IPS-NIHi7 (cell line): ENCODE measurements around the gene SESN2.

ENCODE experiments used
- DNase-seq: peaks from one replicate; pipeline ENCODE4 v3.0.0; 2012; ENCODE audit warnings: mixed read lengths; ENCODE audit errors: extremely low spot score

The SESN2 gene

DNA sequence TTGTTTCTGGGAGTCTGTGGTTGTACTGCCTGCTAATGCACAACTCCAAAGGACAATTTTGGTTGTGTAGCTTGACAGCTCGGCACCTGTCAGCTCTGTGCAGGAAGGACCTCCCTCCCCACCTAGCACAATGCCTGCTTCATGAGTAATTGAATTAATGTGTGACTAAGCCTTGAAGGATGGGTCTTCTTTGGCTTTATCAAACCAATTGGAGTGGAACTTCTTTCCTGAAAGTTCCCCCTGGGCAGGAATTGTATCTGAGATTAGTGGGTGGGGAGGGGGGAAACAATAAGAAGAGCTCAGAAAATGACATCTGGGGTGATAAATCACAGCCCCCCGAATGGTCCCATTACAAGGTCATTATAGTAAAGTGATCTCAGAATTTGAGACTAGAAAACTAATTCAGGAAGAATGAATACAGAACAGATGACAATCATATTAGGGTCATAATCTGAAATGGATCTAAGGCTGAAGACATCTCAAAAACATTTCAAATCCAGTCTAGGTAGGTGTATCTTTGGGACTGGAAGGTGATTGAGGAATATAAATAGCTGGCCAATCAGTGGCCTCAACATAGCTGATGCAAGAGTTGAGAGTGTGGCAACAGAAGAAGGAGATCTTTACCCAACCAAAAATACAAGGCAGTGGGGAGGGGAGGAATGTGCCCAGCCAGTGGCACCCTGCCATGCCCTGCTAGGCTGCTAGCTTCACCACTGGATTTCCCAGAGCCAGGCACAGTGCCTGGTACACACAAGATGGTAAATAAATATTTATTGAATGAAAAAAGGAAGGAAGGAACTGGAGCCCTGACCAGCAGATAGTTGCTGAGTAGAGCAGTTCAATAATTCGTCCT lies 10.1 kb upstream of the SESN2 start:
- no peak for DNase-seq

DNA sequence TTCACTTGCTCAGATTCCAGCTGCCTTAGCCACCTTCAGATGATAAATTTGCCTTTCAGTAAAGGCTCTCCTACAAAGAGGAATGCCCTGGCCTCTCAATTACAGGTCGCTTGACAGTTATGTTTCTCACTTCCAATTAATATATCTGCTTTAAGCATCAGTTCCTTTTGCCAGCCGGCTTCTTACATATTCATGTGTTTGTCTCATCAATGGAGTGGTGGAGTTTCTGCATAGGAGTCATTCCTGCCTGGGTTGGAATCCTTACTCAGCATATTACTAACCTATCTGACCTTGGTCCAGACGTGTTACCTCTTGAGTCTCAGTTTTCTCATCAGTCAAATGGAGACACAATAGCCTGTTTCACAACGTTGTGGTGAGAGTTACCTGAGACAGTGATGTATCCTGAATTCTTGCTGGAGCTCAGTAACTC lies 9.4 kb upstream of the SESN2 start:
- DNase-seq = no peak

GRCh38 chr1:28256197-28256827 lies 3.0 kb upstream of the SESN2 start:
- no peak for DNase-seq

- no peak for DNase-seq
Measured at GRCh38 chr1:28257736-28258135, 1.6 kb upstream of the SESN2 start.

DNA sequence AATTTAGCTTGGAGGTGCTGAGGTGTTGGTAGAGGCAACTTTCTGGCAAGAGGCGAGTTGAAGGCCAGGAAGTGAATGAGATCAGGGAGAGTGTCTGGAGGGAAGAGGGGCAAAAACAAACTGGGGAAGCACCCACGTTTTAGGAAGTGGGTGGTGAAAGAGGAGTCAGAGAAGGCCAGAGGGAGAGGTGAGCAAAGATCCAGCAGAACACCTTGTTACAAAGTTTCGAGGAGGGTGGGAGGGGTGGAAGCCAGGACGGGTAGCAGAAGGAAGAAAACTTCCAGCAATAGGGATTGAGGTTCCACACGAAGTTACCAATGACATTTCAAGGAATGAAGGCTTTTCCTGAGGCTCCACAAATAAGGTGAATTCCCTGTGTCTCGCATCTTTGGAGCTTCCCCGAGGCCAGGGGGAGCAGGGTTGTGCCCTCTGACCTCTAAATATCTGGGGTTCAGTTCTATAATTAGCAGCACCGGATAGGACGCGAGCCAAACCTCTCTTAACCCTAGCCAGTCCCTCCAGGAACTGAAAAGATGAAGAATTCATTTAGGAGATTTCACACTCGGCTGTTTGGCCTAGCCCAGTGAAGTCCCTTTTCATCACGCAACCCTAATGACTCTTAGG lies 578 bp upstream of the SESN2 start:
- no peak for DNase-seq

- DNase-seq = peak; percentile 80
Measured at GRCh38 chr1:28259934-28260802, 850 bp downstream of the SESN2 start.

GRCh38 chr1:28260803-28261174 lies 1.5 kb downstream of the SESN2 start:
- DNase-seq = no peak

- no peak for DNase-seq
Measured at GRCh38 chr1:28264897-28265296, 5.6 kb downstream of the SESN2 start.

GRCh38 chr1:28265577-28265976 lies 6.3 kb downstream of the SESN2 start:
- no peak for DNase-seq

DNA sequence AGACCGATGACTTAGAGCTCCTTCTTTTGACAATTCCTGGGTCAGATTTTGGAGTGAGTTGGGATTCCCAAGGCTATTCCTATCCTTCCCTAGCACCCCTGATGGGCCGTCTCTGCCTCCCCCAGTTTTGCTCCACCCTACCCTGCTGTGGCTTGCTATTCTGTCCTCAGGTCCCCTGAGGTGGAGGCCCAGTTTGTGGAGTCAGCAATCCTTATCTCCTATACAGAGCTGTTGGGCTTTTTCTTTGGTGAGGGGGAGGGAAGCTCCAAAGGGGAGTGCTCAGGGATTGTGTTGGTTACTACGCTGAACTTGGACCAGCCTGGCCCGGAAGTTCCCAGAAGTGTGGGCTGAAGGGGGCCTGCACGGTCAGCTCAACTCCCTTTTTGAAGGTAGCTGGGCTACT lies 7.6 kb downstream of the SESN2 start:
- no peak for DNase-seq

GRCh38 chr1:28267633-28268032 lies 8.3 kb downstream of the SESN2 start:
- DNase-seq = no peak

DNA sequence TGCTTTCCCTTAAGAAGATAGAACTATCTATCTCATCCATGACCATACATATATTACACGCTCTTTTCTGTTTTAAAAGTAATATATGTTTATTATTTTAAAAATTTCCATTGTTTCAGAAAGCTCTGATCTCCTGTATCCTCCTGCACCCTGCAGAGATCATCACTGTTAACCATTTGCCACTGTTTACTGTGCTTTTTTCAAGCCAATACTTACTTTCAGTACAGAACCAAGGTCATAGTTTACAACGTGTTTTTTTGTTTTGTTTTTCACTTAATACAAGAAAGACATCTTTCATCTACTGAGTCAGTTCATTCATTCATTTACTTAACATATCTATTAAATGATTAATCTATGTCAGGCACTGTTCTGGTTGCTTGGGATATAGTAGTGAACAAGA lies 10.2 kb downstream of the SESN2 start:
- DNase-seq = no peak

DNA sequence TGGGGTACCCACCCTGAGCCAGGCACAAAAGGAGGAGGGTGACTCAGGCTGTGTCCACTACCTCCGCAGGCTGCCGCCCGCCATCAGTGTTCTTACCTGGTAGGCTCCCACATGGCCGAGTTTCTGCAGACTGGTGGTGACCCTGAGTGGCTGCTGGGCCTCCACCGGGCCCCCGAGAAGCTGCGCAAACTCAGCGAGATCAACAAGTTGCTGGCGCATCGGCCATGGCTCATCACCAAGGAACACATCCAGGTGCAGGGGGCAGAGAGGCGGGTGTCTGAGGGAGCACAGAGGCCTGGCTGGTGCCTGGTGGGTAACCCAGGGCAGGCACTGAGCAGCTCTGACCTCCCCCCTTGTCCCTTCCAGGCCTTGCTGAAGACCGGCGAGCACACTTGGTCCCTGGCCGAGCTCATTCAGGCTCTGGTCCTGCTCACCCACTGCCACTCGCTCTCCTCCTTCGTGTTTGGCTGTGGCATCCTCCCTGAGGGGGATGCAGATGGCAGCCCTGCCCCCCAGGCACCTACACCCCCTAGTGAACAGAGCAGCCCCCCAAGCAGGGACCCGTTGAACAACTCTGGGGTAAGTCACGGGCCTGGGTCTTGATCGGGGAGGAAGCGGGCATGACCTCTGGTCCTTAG lies 13.0 kb downstream of the SESN2 start:
- DNase-seq = no peak

GRCh38 chr1:28273216-28273860 lies 14.0 kb downstream of the SESN2 start:
- DNase-seq = no peak

- no peak for DNase-seq
Measured at GRCh38 chr1:28278763-28279162, 19.4 kb downstream of the SESN2 start.

- no peak for DNase-seq
Measured at GRCh38 chr1:28279721-28280120, 20.4 kb downstream of the SESN2 start.

GRCh38 chr1:28280501-28280900 lies 21.2 kb downstream of the SESN2 start:
- DNase-seq = no peak

DNA sequence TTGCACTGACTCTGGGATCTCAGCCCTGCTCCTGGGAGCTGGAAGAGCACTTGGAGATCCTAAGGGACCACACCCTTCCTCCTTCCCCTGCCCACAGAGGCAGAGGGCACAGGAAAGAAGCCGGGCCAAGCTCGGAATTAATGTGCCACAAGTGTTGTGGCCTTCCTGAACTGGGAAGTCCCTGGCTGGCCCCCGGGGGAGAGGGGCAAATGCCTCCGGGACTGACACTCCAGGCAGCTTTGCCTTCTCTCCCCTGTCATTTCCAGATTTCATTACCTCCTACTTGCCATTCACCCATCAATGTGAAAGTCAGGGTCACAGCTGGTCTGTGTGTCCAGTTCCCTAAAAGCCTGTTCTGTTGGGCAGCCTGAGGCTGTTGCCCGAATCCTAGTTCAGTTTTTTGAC lies 21.7 kb downstream of the SESN2 start:
- no peak for DNase-seq

DNA sequence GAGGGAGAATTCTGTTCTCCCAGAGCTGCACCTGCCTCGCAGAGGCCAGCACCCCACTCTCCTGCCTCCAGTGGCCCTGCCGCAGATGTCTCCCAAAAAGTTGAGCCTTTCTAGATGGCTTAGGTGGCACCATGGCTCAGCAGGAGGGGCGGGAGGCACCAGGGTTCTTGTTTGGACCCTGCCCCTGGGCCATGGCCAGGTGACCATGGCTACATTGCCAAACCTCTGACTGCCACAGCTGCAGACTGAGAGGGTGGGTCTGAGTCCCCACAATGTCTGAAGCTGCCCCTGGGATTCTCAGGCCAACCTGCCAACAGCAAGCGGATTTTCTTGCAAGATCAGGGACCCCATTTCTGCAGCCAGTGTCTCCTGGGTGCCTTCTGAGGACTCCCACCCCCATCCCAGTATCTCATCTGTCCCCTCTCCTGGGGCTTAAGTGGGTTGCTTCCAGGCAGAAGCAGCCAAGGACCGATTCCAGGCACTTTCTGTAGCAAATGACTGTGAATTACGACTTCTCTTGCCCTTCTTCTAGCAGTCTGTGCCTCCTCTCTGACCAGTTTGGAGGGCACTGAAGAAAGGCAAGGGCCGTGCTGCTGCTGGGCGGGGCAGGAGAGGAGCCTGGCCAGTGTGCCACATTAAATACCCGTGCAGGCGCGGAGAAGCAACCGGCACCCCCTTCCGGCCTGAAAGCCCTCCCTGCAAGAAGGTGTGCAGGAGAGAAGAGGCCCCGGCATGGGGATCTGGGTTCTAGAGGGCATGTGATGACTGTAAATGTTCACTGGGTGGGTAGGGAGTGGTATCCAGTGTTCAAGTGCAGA lies 22.5 kb downstream of the SESN2 start:
- DNase-seq = no peak
